GM21447 (cell line): ENCODE results near the gene MALT1.

ENCODE experiments used
- ATAC-seq: cut with Tn5 transposase; IDR thresholded peaks from one replicate; pipeline ENCODE4 v1.9.1; 2021; ENCODE audit not compliant: unreplicated experiment

MALT1 gene

GRCh38 chr18:58802959-58803358 is 131.7 kb downstream of the MALT1 start:
- no peak for ATAC-seq

DNA sequence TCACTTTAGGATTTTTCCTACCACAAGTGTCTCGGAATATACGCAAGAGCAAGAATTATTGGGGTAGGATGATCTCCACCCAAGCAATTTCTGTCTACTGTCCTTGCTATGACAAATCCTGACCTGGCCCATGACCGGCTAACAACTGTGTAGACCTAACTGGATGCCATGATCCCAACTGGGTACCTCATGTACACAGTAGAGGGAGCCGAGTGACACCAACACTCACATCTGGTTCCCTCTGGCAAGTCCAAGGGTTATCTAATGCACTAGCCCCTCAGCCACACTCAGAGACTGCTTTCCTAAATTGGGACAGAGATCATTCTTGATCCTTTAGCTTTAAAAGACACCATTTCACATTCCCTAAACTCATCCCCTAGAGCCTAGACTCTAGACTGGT is 132.7 kb downstream of the MALT1 start:
- ATAC-seq: no peak
